ENCODE measurements around the gene APOH. TPM values are rescaled to one million over a fixed set of nuclear protein-coding genes. Genes with fewer than 3 reads are reported as not detected.

APOH gene
- total and polyA plus RNA-seq, 2 of the 13 experiments (the other 11 are each of a cell fraction or from before 2014, with no cell fraction given): 4,846 to 5,748 TPM

DNA sequence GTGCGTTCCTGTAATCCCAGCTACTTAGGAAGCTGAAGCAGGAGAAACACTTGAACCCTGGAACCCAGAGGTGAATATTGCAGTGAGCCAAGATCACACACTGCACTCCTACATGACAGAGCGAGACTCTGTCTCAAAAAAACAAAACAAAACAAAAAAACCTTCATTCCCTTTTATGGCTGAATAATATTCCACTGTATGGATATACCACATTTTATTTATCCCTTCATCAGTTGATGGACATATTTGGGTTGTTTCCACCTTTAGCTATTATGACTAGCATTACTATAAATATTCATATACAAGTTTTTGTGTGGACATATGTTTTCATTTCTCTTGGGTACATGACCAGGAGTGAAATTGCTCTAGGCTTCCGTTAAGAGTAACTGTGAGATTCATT is 42.3 kb upstream of the APOH start:
- H4K20me1 ChIP-seq (ENCODE audit: insufficient read depth, low read length): no peaks in the 10 kb centered on the region
- in situ Hi-C loops (cut with HindIII; ENCODE audit: extremely low pct_ligation_motif_present, low pct_unique_long_range_greater_than_20kb): no loop called here
- DNase-seq (ENCODE audit: low spot score): no peak
- WGBS (ENCODE audit: low lambda C conversion rate): 98% methylated on average over 3 of the region's 3 CpGs
- TF ChIP-seq, protein P1, sequence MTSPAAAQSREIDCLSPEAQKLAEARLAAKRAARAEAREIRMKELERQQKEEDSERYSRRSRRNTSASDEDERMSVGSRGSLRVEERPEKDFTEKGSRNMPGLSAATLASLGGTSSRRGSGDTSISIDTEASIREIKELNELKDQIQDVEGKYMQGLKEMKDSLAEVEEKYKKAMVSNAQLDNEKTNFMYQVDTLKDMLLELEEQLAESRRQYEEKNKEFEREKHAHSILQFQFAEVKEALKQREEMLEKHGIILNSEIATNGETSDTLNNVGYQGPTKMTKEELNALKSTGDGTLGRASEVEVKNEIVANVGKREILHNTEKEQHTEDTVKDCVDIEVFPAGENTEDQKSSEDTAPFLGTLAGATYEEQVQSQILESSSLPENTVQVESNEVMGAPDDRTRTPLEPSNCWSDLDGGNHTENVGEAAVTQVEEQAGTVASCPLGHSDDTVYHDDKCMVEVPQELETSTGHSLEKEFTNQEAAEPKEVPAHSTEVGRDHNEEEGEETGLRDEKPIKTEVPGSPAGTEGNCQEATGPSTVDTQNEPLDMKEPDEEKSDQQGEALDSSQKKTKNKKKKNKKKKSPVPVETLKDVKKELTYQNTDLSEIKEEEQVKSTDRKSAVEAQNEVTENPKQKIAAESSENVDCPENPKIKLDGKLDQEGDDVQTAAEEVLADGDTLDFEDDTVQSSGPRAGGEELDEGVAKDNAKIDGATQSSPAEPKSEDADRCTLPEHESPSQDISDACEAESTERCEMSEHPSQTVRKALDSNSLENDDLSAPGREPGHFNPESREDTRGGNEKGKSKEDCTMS (CRISPR knock-in tag; conservative IDR thresholded peaks at IDR 0.05): no peak
- TF ChIP-seq, protein P2, sequence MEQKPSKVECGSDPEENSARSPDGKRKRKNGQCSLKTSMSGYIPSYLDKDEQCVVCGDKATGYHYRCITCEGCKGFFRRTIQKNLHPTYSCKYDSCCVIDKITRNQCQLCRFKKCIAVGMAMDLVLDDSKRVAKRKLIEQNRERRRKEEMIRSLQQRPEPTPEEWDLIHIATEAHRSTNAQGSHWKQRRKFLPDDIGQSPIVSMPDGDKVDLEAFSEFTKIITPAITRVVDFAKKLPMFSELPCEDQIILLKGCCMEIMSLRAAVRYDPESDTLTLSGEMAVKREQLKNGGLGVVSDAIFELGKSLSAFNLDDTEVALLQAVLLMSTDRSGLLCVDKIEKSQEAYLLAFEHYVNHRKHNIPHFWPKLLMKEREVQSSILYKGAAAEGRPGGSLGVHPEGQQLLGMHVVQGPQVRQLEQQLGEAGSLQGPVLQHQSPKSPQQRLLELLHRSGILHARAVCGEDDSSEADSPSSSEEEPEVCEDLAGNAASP (CRISPR knock-in tag; IDR thresholded peaks at IDR 0.05; ENCODE audit: borderline replicate concordance): no peak
- TF ChIP-seq, protein P3, sequence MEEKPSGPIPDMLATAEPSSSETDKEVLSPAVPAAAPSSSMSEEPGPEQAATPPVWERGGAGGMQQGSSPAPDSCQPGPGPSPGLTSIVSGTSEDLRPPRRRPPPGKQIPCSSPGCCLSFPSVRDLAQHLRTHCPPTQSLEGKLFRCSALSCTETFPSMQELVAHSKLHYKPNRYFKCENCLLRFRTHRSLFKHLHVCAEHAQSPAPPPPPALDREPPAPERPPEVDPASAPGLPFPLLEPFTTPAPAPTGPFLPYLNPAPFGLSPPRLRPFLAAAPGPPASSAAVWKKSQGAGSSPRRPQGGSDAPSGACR (CRISPR knock-in tag; IDR thresholded peaks at IDR 0.05): no peak
- TF ChIP-seq, protein P4, sequence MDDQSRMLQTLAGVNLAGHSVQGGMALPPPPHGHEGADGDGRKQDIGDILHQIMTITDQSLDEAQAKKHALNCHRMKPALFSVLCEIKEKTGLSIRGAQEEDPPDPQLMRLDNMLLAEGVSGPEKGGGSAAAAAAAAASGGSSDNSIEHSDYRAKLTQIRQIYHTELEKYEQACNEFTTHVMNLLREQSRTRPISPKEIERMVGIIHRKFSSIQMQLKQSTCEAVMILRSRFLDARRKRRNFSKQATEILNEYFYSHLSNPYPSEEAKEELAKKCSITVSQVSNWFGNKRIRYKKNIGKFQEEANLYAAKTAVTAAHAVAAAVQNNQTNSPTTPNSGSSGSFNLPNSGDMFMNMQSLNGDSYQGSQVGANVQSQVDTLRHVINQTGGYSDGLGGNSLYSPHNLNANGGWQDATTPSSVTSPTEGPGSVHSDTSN (CRISPR knock-in tag; IDR thresholded peaks at IDR 0.05; ENCODE audit: borderline replicate concordance): no peak
- TF ChIP-seq ARID2 (CRISPR knock-in tag; IDR thresholded peaks at IDR 0.05; ENCODE audit: borderline replicate concordance) (no peak), ZMYM4 (CRISPR knock-in tag; IDR thresholded peaks at IDR 0.05) (no peak)
- intact Hi-C loops (cut with micrococcal nuclease; ENCODE audit: unreplicated experiment): no loop called here
- no peak overlapping the region for H3K4me2 ChIP-seq (ENCODE audit: low read depth, low read length)
- ChIA-PET POLR2A (no interaction called here), CTCF (ENCODE audit: low intra/inter-chr PET ratio, low total read pairs) (no interaction called here)
- no peaks in the 10 kb centered on the region for H3K79me2 ChIP-seq (ENCODE audit: insufficient read depth, low read length)
- no TSS peak for BruUV-seq (replicated peaks)
- H3K9me3 ChIP-seq (ENCODE audit: low read length): no peaks in the 10 kb centered on the region
- H3K4me1 ChIP-seq (ENCODE audit: insufficient read depth, low read length): peaks cover 31% of the 10 kb centered on the region
- no peak overlapping the region for H3K4me3 ChIP-seq (replicated peaks in 1 of 3; ENCODE audit: insufficient read depth in 1 of 3, low read depth in 2 of 3, low read length in 3 of 3)
- no peak overlapping the region for H3K9ac ChIP-seq (ENCODE audit: insufficient read depth, low read depth, low read length)
- no peaks in the 10 kb centered on the region for H3K36me3 ChIP-seq (replicated peaks in 1 of 2; ENCODE audit: control insufficient read depth in 1 of 2, insufficient read depth in 2 of 2, low read length in 2 of 2)
- ATAC-seq: no peak
- no peak overlapping the region for H2AFZ ChIP-seq (ENCODE audit: low read length)
- no peak for FAIRE-seq
- H3K27me3 ChIP-seq (ENCODE audit: control insufficient read depth in 1 of 2, insufficient read depth in 2 of 2, low read length in 2 of 2): no peaks in the 10 kb centered on the region
- H3K27ac ChIP-seq (ENCODE audit: extremely low read length, insufficient read depth, low read length): no peak overlapping the region

Data from HepG2 (cell line).